Mammary epithelial cell (primary cell): Measurements from ENCODE around the gene WDR18.

ENCODE experiments used
- CTCF ChIP-seq, 2 donors: IDR thresholded peaks in 1 of 2; conservative IDR thresholded peaks in 1 of 2; 2 replicates each; pipeline ENCODE4 v1.5.1; 2011 to 2012; ENCODE audit warnings: inconsistent platforms in 2 of 2, low read length in 2 of 2, mild to moderate bottlenecking in 2 of 2, control low read depth in 1 of 2, low read depth in 1 of 2; ENCODE audit not compliant: insufficient read depth in 1 of 2; ENCODE audit errors: extremely low read depth in 1 of 2
- EZH2 ChIP-seq: IDR thresholded peaks from 2 replicates; pipeline ENCODE4 v1.6.1; 2012; ENCODE audit warnings: low read length, inconsistent platforms, borderline replicate concordance

DNA sequence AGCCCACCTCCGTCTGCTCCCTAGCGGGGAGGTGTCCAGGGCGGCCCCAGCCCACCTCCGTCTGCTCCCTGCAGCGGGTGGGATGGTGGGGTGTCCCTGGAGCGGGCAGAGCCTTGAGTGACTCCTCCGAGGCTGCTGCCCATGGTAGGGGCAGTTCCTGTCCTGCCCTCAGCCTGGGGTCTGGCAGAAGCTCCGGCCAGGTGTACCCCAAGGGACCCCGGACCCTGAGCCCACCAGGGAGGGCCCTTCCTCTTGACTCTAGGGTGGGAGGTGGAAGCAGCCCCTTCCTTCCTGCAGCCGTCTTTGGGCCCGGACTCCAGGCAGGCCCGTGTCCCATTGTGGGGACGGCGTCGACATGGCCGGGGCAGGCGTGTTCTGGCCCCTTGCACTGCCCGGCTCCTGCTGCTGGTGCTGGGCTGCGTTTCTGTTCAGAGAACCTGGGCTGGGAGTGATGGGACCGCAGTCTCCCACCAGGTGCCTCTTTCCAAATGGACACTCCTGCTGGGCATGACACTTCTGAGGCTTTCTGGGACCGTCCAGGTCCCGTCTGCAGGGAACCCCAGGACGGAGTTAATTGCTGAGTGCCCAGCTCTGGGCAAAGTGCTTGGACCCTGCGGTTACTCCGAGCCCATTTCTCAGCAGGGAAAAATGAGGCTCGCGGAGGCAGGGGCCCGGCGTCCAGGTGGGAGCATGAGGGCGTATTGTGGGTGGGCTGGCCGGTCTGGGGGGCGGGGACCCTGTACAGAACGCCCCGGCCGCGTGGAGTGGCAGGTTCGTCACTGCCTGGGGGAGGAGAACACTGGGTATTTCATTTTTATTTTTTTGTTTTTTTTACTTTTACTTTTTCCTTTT is 38.5 kb upstream of the WDR18 start:
- TF ChIP-seq EZH2 (no peak), CTCF (conservative IDR thresholded peaks at IDR 0.05 in 1 of 2, IDR thresholded peaks at IDR 0.05 in 1 of 2; ENCODE audit: extremely low read depth in 1 of 2, insufficient read depth in 1 of 2, low read depth in 1 of 2, low read length in 2 of 2) (no peak)
